Measurements from ENCODE around the gene UBE2E2.

Gene UBE2E2

GRCh38 chr3:23202921-23203707 is at the start of gene UBE2E2:
Gene UBE2E2 (plus strand): TSS chr3:23203327.
- Histone ChIP-seq H3K4me3 (ENCODE audit: low read depth, low read length) (peak within 1 kb of the TSS; percentile 91), H3K9me3 (ENCODE audit: control insufficient read depth, insufficient read depth, low read depth, low read length) (no peaks in the 10 kb centered on the region), H3K36me3 (ENCODE audit: control insufficient read depth in 2 of 2, insufficient read depth in 1 of 2, low read length in 2 of 2) (no peaks in the 10 kb centered on the region), H3K4me1 (ENCODE audit: control insufficient read depth, insufficient read depth, low read length) (peaks cover 2% of the 10 kb centered on the region; the same call in 1 of the 2 replicates), H3K27ac (ENCODE audit: extremely low read depth, low read depth, low read length) (peak within 1 kb of the TSS; percentile 83; the same call in 1 of the 2 replicates)
- ChIA-PET POLR2A (interaction anchor here (0.9 kb wide), 1 partner anchor 713 kb away, joined by 3 read pairs; the partner anchor contains the start of genes NKIRAS1 and RPL15), CTCF (no interaction called here)
- TF ChIP-seq ZNF654 (tag by site-specific recombination; IDR thresholded peaks at IDR 0.05; ENCODE audit: low read depth) (no peak), ZNF658 (tag by site-specific recombination; IDR thresholded peaks at IDR 0.05) (no peak), ZNF513 (tag by site-specific recombination; IDR thresholded peaks at IDR 0.05) (peak; percentile 14; the same call in 1 of the 2 replicates), ZNF623 (tag by site-specific recombination; IDR thresholded peaks at IDR 0.05) (no peak), HIC1 (tag by site-specific recombination; IDR thresholded peaks at IDR 0.05) (peak; percentile 30; the same call in 1 of the 2 replicates), ZNF148 (tag by site-specific recombination; IDR thresholded peaks at IDR 0.05; ENCODE audit: borderline replicate concordance) (no peak), ZNF280C (tag by site-specific recombination; IDR thresholded peaks at IDR 0.05) (no peak), ZFP37 (tag by site-specific recombination; IDR thresholded peaks at IDR 0.05) (no peak), ZNF707 (tag by site-specific recombination; IDR thresholded peaks at IDR 0.05) (no peak), MZF1 (tag by site-specific recombination; IDR thresholded peaks at IDR 0.05; ENCODE audit: borderline replicate concordance) (peak; percentile 16; the same call in 1 of the 2 replicates), ZNF473 (tag by site-specific recombination; IDR thresholded peaks at IDR 0.05) (no peak), PBX3 (CRISPR knock-in tag; IDR thresholded peaks at IDR 0.05) (no peak), YY1 (tag by site-specific recombination; IDR thresholded peaks at IDR 0.05) (no peak), KLF17 (tag by site-specific recombination; IDR thresholded peaks at IDR 0.05) (no peak), ZNF501 (tag by site-specific recombination; IDR thresholded peaks at IDR 0.05) (peak; percentile 62; the same call in 1 of the 2 replicates), ZNF645 (tag by site-specific recombination; IDR thresholded peaks at IDR 0.05) (no peak), ZNF398 (tag by site-specific recombination; IDR thresholded peaks at IDR 0.05) (peak; percentile 97), ZNF114 (tag by site-specific recombination; IDR thresholded peaks at IDR 0.05) (no peak), FEZF1 (tag by site-specific recombination; IDR thresholded peaks at IDR 0.05) (no peak), ZNF548 (tag by site-specific recombination; IDR thresholded peaks at IDR 0.05) (no peak), ZSCAN4 (tag by site-specific recombination; IDR thresholded peaks at IDR 0.05) (no peak)

Data from HEK293 (cell line).